ENCODE results near the gene KCTD4.

Gene KCTD4

DNA sequence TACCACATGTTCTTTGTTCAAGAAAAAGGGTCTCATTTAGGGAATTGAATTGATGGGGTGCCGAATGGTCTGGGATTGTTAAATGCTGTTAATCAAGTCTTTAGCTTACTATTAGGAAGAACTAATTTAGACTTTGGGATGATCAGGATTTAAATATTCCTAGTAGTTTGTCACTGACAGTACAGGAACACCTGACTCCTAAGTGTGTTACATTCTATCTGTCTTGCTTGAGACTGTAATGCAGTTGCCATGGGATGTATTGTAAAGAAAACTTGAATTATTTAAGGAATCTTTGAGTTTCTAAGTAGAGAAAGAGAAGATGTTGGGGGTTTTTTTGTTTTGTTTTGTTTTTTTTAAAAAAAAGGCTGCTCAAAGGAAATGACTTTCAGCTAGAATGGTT is 17.8 kb upstream of the KCTD4 start:
- H3K4me3 ChIP-seq (ENCODE audit: insufficient read length, low read depth): no peak overlapping the region
- no peaks in the 10 kb centered on the region for H3K36me3 ChIP-seq (ENCODE audit: insufficient read depth, insufficient read length, low read length)
- H3K9ac ChIP-seq (ENCODE audit: insufficient read length, low read depth): no peak overlapping the region
- no peaks in the 10 kb centered on the region for H3K9me3 ChIP-seq (ENCODE audit: insufficient read depth, low read length)
- no peaks in the 10 kb centered on the region for H3K27me3 ChIP-seq (ENCODE audit: insufficient read depth, insufficient read length)
- DNase-seq (ENCODE audit: low read depth, low spot score): no peak
- H3K4me1 ChIP-seq (ENCODE audit: insufficient read depth, insufficient read length): no peaks in the 10 kb centered on the region
- TF ChIP-seq YY1 (IDR thresholded peaks at IDR 0.05; ENCODE audit: insufficient read depth, insufficient read length) (no peak), SUZ12 (IDR thresholded peaks at IDR 0.05; ENCODE audit: extremely low read depth, insufficient read depth, insufficient read length) (no peak), ZNF274 (IDR thresholded peaks at IDR 0.05; ENCODE audit: low read depth, low read length) (no peak)

DNA sequence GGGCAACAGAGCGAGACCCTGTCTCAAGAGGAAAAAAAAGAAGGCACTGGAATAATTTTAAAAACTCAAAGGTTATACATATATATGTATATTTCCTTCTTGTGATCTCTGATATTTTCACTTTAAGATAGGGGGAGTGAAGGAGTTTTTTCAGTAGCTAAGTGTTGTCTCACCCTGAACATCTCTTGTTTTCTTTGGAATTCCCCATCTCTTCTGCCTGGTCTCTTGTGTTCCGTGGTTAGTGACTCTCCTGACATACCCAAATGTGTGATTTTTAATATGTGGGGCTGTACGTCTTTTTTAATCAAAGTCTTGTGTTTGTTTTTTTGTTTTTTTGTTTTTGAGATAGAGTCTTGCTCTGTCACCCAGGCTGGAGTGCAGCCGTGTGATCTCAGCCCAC is 15.3 kb upstream of the KCTD4 start:
- Histone ChIP-seq H3K4me1 (ENCODE audit: insufficient read depth, insufficient read length) (no peaks in the 10 kb centered on the region), H3K27me3 (ENCODE audit: insufficient read depth, insufficient read length) (no peaks in the 10 kb centered on the region), H3K9ac (ENCODE audit: insufficient read length, low read depth) (no peak overlapping the region), H3K4me3 (ENCODE audit: insufficient read length, low read depth) (no peak overlapping the region), H3K9me3 (ENCODE audit: insufficient read depth, low read length) (no peaks in the 10 kb centered on the region), H3K36me3 (ENCODE audit: insufficient read depth, insufficient read length, low read length) (no peaks in the 10 kb centered on the region)
- DNase-seq (ENCODE audit: low read depth, low spot score): no peak
- TF ChIP-seq SUZ12 (IDR thresholded peaks at IDR 0.05; ENCODE audit: extremely low read depth, insufficient read depth, insufficient read length) (no peak), YY1 (IDR thresholded peaks at IDR 0.05; ENCODE audit: insufficient read depth, insufficient read length) (no peak), ZNF274 (IDR thresholded peaks at IDR 0.05; ENCODE audit: low read depth, low read length) (no peak)

DNA sequence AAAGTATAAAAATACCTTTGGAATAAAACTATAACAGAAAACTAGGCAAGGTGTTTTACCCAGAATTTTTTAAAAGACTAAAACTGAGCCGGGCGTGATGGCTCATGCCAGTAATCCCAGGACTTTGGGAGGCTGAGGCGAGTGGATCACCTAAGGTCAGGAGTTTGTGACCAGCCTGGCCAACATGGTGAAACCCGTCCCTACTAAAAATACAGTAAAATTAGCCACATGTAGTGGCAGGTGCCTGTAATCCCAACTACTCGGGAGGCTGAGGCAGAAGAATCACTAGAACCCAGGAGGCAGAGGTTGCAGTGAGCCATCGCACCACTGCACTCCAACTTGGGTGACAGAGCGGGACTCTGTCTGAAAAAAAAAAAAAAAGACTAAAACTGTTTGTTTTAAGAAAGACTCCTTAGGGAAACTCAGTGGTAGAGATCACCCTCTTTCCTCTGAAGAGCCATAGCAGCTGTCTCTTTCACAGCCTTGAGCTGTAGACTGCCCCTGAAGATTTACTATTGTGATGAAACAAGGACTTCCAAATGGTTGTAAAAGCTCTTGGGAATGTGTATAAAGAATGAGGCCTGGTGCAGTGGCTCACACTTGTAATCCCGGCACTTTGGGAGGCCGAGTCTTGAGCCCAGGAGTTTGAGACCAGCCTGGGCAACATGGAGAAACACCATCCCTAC is 14.7 kb upstream of the KCTD4 start:
- no peak for DNase-seq (ENCODE audit: low read depth, low spot score)
- Histone ChIP-seq H3K4me3 (ENCODE audit: insufficient read length, low read depth) (no peak overlapping the region), H3K9ac (ENCODE audit: insufficient read length, low read depth) (no peak overlapping the region), H3K27me3 (ENCODE audit: insufficient read depth, insufficient read length) (no peaks in the 10 kb centered on the region), H3K36me3 (ENCODE audit: insufficient read depth, insufficient read length, low read length) (no peaks in the 10 kb centered on the region), H3K9me3 (ENCODE audit: insufficient read depth, low read length) (no peaks in the 10 kb centered on the region), H3K4me1 (ENCODE audit: insufficient read depth, insufficient read length) (no peaks in the 10 kb centered on the region)
- TF ChIP-seq ZNF274 (IDR thresholded peaks at IDR 0.05; ENCODE audit: low read depth, low read length): no peak
- no peak for TF ChIP-seq SUZ12 (IDR thresholded peaks at IDR 0.05; ENCODE audit: extremely low read depth, insufficient read depth, insufficient read length)
- TF ChIP-seq YY1 (IDR thresholded peaks at IDR 0.05; ENCODE audit: insufficient read depth, insufficient read length): no peak

DNA sequence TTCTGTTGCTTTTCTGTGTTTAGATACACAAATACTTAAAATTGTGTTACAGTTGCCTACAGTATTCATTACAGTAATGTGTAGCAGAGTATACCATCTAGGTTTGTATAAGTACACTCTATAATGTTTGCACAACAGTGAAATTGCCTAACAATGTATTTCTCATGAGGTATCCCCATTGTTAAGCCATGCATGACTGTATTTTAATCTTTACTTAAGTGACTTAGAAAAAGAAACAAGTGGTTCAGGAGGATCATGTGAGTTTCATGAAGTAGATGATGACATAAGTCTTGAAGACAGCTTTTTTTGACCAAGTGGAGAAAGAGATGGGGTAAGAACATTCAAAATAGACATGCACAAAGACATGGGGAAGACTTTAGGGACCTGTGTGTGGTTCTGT is 8.4 kb upstream of the KCTD4 start:
- Histone ChIP-seq H3K9ac (ENCODE audit: insufficient read length, low read depth) (no peak overlapping the region), H3K4me1 (ENCODE audit: insufficient read depth, insufficient read length) (no peaks in the 10 kb centered on the region), H3K36me3 (ENCODE audit: insufficient read depth, insufficient read length, low read length) (peaks cover 11% of the 10 kb centered on the region), H3K9me3 (ENCODE audit: insufficient read depth, low read length) (no peaks in the 10 kb centered on the region), H3K4me3 (ENCODE audit: insufficient read length, low read depth) (no peak overlapping the region), H3K27me3 (ENCODE audit: insufficient read depth, insufficient read length) (no peaks in the 10 kb centered on the region)
- no peak for TF ChIP-seq ZNF274 (IDR thresholded peaks at IDR 0.05; ENCODE audit: low read depth, low read length)
- no peak for TF ChIP-seq YY1 (IDR thresholded peaks at IDR 0.05; ENCODE audit: insufficient read depth, insufficient read length)
- TF ChIP-seq SUZ12 (IDR thresholded peaks at IDR 0.05; ENCODE audit: extremely low read depth, insufficient read depth, insufficient read length): no peak
- no peak for DNase-seq (ENCODE audit: low read depth, low spot score)

DNA sequence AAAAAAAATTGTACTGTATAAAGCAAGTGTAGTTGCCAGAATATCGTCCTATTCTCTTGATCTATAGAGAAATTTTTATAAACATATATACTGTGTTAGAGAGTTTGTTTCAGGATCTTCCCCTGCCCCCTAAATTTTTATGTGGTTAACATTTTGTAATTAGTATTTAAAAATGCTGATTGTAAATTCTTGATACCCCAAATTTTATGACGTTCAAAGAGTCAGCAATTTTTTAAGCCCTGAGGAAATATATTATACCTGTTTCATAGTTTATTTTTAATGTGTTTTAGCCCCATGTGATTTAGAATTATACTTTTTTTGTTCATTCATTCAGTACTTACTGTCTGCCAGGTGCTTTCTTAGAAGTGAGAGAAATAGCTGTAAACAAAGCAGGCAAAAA is 7.3 kb upstream of the KCTD4 start:
- H3K27me3 ChIP-seq (ENCODE audit: insufficient read depth, insufficient read length): no peaks in the 10 kb centered on the region
- H3K9ac ChIP-seq (ENCODE audit: insufficient read length, low read depth): no peak overlapping the region
- peaks cover 11% of the 10 kb centered on the region for H3K36me3 ChIP-seq (ENCODE audit: insufficient read depth, insufficient read length, low read length)
- no peaks in the 10 kb centered on the region for H3K9me3 ChIP-seq (ENCODE audit: insufficient read depth, low read length)
- no peak overlapping the region for H3K4me3 ChIP-seq (ENCODE audit: insufficient read length, low read depth)
- TF ChIP-seq ZNF274 (IDR thresholded peaks at IDR 0.05; ENCODE audit: low read depth, low read length) (no peak), SUZ12 (IDR thresholded peaks at IDR 0.05; ENCODE audit: extremely low read depth, insufficient read depth, insufficient read length) (no peak), YY1 (IDR thresholded peaks at IDR 0.05; ENCODE audit: insufficient read depth, insufficient read length) (no peak)
- DNase-seq (ENCODE audit: low read depth, low spot score): no peak
- no peaks in the 10 kb centered on the region for H3K4me1 ChIP-seq (ENCODE audit: insufficient read depth, insufficient read length)

DNA sequence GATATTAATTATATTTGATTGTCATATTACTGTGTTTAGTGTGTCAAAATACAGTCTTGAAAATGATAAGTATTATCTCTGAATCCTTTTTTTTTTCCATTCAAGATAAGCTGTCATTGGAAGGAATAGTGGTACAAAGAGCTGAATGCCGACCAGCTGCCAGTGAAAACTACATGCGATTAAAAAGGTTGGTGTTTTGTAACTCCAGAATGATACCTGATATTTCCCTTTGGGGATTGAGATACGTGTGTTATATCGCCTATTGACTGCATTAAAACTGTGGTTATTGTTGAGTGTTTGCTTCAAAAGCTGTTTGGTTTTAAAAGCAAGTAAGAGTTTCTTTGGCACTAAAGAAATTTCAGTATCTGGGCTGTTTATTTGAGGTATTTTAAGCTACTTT is 6.5 kb upstream of the KCTD4 start:
- Histone ChIP-seq H3K27me3 (ENCODE audit: insufficient read depth, insufficient read length) (no peaks in the 10 kb centered on the region), H3K9ac (ENCODE audit: insufficient read length, low read depth) (no peak overlapping the region), H3K9me3 (ENCODE audit: insufficient read depth, low read length) (no peaks in the 10 kb centered on the region), H3K36me3 (ENCODE audit: insufficient read depth, insufficient read length, low read length) (peaks cover 11% of the 10 kb centered on the region), H3K4me1 (ENCODE audit: insufficient read depth, insufficient read length) (no peaks in the 10 kb centered on the region), H3K4me3 (ENCODE audit: insufficient read length, low read depth) (no peak overlapping the region)
- DNase-seq (ENCODE audit: low read depth, low spot score): no peak
- no peak for TF ChIP-seq SUZ12 (IDR thresholded peaks at IDR 0.05; ENCODE audit: extremely low read depth, insufficient read depth, insufficient read length)
- no peak for TF ChIP-seq YY1 (IDR thresholded peaks at IDR 0.05; ENCODE audit: insufficient read depth, insufficient read length)
- no peak for TF ChIP-seq ZNF274 (IDR thresholded peaks at IDR 0.05; ENCODE audit: low read depth, low read length)

DNA sequence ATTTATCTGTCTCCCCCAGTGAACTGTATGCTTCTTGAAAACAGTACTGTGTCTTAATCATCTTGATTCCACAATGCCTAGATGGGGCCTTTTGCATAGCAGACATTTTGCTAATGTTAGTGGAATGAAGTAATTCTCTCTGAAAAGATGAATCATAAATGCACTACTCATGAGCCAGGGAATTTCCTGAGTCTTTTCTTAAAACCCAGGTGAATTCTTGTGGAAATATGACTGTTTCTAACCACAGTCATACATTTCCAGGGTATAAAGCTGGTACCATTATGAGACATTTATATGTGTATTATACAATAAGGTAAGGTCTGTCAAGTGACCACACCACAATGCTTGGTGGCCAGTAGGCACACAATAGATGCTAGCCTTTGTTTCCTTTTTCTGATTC is 5.5 kb upstream of the KCTD4 start:
- H3K4me3 ChIP-seq (ENCODE audit: insufficient read length, low read depth): no peak overlapping the region
- no peak overlapping the region for H3K9ac ChIP-seq (ENCODE audit: insufficient read length, low read depth)
- TF ChIP-seq YY1 (IDR thresholded peaks at IDR 0.05; ENCODE audit: insufficient read depth, insufficient read length): no peak
- TF ChIP-seq ZNF274 (IDR thresholded peaks at IDR 0.05; ENCODE audit: low read depth, low read length): no peak
- TF ChIP-seq SUZ12 (IDR thresholded peaks at IDR 0.05; ENCODE audit: extremely low read depth, insufficient read depth, insufficient read length): no peak
- no peaks in the 10 kb centered on the region for H3K9me3 ChIP-seq (ENCODE audit: insufficient read depth, low read length)
- H3K4me1 ChIP-seq (ENCODE audit: insufficient read depth, insufficient read length): no peaks in the 10 kb centered on the region
- no peaks in the 10 kb centered on the region for H3K27me3 ChIP-seq (ENCODE audit: insufficient read depth, insufficient read length)
- DNase-seq (ENCODE audit: low read depth, low spot score): no peak
- peaks cover 11% of the 10 kb centered on the region for H3K36me3 ChIP-seq (ENCODE audit: insufficient read depth, insufficient read length, low read length)
